ENCODE results near the gene CYTH1. TPM values are rescaled to one million over a fixed set of nuclear protein-coding genes. Genes with fewer than 3 reads are reported as not detected.

CYTH1 gene
- total RNA-seq, 1 experiment from 2014 or later = 34.3 TPM

DNA sequence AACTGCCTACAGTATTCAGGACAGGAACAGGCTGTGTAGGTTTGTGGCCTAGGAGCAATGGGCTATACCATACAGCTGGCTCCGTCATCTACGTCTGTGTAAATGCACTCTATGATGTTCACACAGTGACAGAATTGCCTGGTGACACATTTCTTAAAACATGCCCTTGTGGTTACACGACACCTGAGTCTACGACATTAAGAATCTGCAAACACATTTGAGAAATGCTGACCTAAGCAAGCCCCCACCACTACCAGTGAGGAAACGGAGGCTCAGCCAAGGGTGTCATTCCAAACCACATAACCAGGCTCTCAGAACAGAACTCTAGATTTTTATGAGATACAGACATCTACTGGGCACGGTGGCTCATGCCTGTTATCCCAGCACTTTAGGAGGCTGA is 35.0 kb upstream of the CYTH1 start:
- RAD21 ChIA-PET (ENCODE audit: low non-redundant PET in 1 of 2, low total read pairs in 2 of 2, uncharacterized antibody in 2 of 2, unreplicated experiment in 2 of 2) = no interaction called here
- Histone ChIP-seq H3K79me2 (ENCODE audit: insufficient read depth, low read length) (peaks cover 48% of the 10 kb centered on the region), H3K27me3 (ENCODE audit: insufficient read depth, low read length) (no peaks in the 10 kb centered on the region), H3K27ac (ENCODE audit: low read depth, low read length) (no peak overlapping the region), H4K20me1 (ENCODE audit: insufficient read depth) (0 out of 2 replicates have a peak, but pooled peaks cover 8% of the 10 kb centered on the region), H3K4me3 (replicated peaks in 1 of 2; ENCODE audit: low read depth in 1 of 2, low read length in 2 of 2) (no peak overlapping the region), H3K9ac (ENCODE audit: low read length) (no peak overlapping the region), H3K4me1 (ENCODE audit: control insufficient read depth in 1 of 2, insufficient read depth in 2 of 2, low read length in 2 of 2) (no peaks in the 10 kb centered on the region), H3K4me2 (ENCODE audit: low read length) (no peak overlapping the region), H3K9me2 (ENCODE audit: insufficient read depth) (no peaks in the 10 kb centered on the region), H3K36me3 (ENCODE audit: control insufficient read depth in 1 of 2, insufficient read depth in 2 of 2, low read length in 2 of 2) (peaks cover 86 to 93% of the 10 kb centered on the region in 2 experiments), H3K9me3 (ENCODE audit: control insufficient read depth in 1 of 2, insufficient read depth in 1 of 2, low read depth in 1 of 2, low read length in 2 of 2) (no peaks in the 10 kb centered on the region), H2AFZ (ENCODE audit: low read depth, low read length, poor library complexity, severe bottlenecking) (no peak overlapping the region)
- DNase-seq (ENCODE audit: low read depth, low spot score) (no peak), ATAC-seq (no peak)
- CTCF ChIA-PET = no interaction called here
- no TSS peak for BruUV-seq (replicated peaks)
- intact Hi-C loops (cut with micrococcal nuclease) = no loop called here
- TF ChIP-seq, protein P1, sequence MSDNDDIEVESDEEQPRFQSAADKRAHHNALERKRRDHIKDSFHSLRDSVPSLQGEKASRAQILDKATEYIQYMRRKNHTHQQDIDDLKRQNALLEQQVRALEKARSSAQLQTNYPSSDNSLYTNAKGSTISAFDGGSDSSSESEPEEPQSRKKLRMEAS (IDR thresholded peaks at IDR 0.05) = no peak
- TF ChIP-seq POLR2AphosphoS5 (IDR thresholded peaks at IDR 0.05; ENCODE audit: low read depth, low read length) (no peak), YY1 (IDR thresholded peaks at IDR 0.05; ENCODE audit: extremely low read depth, insufficient replicate concordance, low read depth, low read length) (no peak), SIN3A (IDR thresholded peaks at IDR 0.05; ENCODE audit: low read depth) (no peak), ELF1 (IDR thresholded peaks at IDR 0.05; ENCODE audit: borderline replicate concordance, low read depth) (no peak), TCF7L2 (IDR thresholded peaks at IDR 0.05; ENCODE audit: borderline replicate concordance, extremely low read depth, insufficient read depth, insufficient read length) (no peak), SRF (IDR thresholded peaks at IDR 0.05; ENCODE audit: low read depth) (no peak), CBX3 (IDR thresholded peaks at IDR 0.05; ENCODE audit: low read depth) (no peak)
- TF ChIP-seq, protein P2, sequence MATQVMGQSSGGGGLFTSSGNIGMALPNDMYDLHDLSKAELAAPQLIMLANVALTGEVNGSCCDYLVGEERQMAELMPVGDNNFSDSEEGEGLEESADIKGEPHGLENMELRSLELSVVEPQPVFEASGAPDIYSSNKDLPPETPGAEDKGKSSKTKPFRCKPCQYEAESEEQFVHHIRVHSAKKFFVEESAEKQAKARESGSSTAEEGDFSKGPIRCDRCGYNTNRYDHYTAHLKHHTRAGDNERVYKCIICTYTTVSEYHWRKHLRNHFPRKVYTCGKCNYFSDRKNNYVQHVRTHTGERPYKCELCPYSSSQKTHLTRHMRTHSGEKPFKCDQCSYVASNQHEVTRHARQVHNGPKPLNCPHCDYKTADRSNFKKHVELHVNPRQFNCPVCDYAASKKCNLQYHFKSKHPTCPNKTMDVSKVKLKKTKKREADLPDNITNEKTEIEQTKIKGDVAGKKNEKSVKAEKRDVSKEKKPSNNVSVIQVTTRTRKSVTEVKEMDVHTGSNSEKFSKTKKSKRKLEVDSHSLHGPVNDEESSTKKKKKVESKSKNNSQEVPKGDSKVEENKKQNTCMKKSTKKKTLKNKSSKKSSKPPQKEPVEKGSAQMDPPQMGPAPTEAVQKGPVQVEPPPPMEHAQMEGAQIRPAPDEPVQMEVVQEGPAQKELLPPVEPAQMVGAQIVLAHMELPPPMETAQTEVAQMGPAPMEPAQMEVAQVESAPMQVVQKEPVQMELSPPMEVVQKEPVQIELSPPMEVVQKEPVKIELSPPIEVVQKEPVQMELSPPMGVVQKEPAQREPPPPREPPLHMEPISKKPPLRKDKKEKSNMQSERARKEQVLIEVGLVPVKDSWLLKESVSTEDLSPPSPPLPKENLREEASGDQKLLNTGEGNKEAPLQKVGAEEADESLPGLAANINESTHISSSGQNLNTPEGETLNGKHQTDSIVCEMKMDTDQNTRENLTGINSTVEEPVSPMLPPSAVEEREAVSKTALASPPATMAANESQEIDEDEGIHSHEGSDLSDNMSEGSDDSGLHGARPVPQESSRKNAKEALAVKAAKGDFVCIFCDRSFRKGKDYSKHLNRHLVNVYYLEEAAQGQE (IDR thresholded peaks at IDR 0.05; ENCODE audit: low read depth) = no peak
- POLR2A ChIA-PET = no interaction called here

Measured in HCT116 (cell line).